GM12872 (cell line): ENCODE data around the gene TACR2.
A peak's percentile ranks its signal among the peaks of the same experiment; 100 is the strongest.

Experiments
- TF ChIP-seq, protein P1 (sequence below): IDR thresholded peaks from 3 replicates; pipeline ENCODE4 v1.5.1; 2011; ENCODE audit warnings: low read depth, mild to moderate bottlenecking, low read length, moderate library complexity; ENCODE audit not compliant: insufficient read depth

TACR2 gene

DNA sequence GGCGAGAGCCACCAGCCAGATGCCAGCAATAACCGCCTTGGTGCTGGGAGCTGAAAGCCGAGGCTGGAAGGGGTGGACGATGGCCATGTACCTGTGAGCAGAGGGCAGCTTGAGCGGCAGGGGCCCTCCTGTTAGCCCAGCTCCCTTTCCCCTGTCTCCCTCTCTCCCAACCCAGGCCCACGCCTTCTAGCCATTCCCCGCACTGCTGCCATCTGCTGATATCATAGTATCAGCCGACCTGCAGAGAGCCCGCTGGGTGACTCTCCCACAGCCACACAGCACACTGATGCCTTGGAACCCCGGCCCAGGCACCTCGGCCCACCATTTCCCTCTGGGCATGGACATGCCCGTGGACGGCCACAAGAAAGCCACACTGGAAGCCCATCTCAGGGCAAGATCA, 1.7 kb downstream of the TACR2 start:
- TF ChIP-seq, protein P1, sequence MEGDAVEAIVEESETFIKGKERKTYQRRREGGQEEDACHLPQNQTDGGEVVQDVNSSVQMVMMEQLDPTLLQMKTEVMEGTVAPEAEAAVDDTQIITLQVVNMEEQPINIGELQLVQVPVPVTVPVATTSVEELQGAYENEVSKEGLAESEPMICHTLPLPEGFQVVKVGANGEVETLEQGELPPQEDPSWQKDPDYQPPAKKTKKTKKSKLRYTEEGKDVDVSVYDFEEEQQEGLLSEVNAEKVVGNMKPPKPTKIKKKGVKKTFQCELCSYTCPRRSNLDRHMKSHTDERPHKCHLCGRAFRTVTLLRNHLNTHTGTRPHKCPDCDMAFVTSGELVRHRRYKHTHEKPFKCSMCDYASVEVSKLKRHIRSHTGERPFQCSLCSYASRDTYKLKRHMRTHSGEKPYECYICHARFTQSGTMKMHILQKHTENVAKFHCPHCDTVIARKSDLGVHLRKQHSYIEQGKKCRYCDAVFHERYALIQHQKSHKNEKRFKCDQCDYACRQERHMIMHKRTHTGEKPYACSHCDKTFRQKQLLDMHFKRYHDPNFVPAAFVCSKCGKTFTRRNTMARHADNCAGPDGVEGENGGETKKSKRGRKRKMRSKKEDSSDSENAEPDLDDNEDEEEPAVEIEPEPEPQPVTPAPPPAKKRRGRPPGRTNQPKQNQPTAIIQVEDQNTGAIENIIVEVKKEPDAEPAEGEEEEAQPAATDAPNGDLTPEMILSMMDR = no peak

DNA sequence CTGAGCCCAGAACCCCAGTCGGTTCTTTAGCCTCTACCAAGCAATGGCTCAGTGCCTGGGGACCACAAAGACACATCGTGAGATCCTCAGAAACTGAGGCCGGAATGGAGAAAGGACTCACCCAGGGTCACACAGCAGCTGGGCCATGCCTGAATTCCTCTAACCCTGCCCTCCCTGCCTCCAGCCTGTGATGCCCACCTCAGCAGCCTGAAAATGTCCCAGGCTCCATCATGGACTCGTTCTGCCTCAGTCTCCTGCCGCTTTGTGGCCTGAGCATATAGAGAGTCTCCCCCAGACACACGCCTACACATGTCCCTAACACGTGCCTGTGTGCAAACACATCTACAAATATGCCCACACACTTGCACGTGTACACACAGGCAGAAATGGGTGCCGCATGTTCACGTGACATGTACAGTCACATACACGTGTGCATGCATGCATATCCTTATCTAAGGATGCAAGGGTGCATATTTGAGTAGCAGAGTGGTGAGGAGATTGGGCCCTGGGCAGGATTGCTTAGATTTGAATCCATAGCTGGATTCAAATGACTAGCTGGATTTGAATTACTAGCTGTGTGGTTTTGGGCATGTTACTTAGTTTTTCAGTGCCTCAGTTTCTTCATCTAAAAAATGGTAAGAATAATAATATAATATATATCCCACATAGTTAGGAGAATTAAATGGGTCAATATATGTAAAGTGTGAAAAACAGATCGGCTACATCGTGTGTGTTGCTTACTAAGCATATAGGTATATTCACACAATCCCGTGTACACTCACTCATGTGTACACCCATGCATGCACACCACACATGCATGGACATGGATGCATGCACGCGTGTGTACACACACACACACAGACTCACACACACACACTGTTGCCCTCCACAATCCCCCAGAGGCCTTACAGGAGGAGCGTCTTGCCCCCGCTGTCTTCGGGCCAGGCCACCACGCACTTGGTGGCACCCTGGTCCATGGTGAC, 2.4 kb downstream of the TACR2 start:
- TF ChIP-seq, protein P1 = no peak

DNA sequence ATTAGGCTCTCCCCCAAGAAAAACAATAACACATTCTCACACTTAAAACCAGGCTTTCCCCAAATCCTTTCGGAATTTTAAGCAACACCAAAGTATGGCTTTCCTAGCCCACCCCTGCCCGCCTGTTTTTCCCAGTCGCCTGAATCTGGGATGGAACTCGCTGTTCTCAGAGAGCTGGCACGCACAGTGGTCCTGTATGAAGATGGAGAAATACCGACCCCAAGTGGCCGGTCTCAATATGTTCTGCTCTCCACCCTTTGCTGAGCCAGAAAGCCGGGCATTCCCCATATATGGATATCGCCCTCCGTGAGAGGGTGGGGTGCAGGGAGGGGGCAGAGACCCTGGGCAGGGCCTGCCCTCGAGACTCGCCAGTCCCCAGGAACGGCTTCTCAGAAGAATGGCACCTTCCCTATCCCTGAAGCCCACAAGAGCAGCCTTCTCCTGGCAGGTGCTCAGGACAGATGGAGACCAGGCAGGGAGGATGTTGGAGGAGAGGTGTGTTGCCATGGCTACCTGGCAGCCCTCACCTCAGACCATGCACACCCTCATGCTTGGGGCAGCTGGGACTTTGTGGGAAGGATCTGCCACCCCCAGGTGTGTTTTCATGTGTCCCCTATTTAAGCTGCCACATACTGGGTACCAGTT, 3.4 kb downstream of the TACR2 start:
- TF ChIP-seq, protein P1 = peak; percentile 67

DNA sequence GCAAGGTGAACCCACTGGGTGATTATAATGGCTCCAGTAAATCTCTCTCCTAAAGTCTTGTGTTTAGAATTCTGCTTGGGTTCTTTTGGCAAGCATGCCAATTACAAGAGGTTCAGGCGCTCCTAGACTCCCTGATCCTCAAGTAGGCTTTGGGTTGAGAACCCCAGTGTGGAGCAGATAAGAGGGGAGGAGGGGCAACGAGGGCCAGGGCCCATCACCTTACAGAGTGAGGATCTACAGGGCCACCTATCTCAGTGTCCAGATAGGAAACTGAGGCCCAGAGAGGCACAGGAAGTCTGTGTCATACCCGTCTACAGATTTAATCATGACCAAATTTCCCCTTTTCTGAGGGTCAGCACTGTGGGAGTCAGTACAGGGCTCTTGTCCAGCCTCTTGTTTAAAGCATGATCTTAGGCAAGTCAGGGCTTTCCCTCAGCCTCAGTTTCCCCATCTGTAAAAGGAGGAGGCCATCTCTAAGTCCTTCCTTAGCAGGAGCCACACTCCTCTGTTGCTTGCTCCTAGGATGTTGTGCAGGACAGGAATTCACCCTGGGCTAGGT, 4.4 kb downstream of the TACR2 start:
- TF ChIP-seq, protein P1 = no peak

DNA sequence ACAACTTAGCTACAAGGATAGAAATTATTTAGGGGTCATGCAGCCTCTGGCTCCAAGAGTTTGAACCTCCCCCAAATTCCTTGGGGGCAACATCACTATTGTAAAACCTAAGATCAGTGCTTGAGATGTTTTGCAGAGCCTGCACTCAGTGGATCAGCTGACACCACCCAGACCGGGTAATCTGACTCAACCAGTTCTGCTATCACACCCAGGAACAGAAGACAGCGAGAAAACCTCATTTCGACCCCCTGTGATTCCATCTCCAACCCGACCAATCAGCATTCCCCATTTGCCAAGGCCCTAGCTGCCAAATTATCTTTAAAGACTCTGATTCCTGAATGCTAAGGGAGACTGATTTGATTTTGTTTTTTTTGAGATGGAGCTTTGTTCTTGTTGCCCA, 5.2 kb downstream of the TACR2 start:
- TF ChIP-seq, protein P1 = no peak

DNA sequence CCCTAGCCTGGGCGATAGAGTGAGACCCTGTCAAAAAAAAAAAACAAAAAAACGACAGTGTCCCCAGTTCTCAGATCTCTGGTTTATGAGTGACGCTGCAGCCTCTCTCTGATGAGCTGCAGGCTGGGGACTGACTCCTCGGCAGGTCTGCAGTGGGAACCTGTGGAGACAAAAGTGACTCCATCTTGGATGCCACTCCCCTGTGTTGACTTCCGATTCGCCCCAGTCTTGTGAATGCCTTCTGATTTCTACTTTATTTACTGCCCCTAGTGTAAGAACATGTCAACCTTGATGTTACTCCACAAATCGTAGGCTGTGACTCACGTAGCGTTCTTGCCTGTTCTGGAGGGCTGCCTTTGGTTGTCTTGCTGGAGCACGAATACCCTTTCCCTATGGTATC, 6.2 kb downstream of the TACR2 start:
- TF ChIP-seq, protein P1 = 0 out of 3 replicates have a peak, but pooled peaks have one; percentile 0

DNA sequence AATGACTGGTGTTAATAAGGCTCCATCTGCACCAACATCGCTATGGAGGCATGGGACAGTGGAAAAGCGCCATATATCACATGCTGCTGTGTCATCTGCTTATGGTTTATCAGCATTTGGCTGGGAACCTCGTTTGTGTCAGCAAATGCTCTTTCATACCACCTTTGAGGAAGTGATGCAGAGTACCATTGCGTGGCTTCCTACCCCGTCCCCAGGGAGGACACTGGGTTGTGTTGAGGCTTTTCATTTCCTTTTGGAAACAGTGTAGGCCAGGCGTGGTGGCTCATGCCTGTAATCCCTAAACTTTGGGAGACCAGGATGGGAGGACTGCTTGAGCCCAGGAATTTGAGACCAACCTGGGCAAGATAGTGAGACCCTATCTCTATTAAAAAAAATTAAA, 6.8 kb downstream of the TACR2 start:
- TF ChIP-seq, protein P1 = no peak
